ENCODE data around the gene DYNC1I1. TPM values are rescaled to one million over a fixed set of nuclear protein-coding genes. Genes with fewer than 3 reads are reported as not detected.

The DYNC1I1 gene
- total and polyA plus RNA-seq, 2 experiments from 2014 or later: 0.53 to 1.4 TPM

DNA sequence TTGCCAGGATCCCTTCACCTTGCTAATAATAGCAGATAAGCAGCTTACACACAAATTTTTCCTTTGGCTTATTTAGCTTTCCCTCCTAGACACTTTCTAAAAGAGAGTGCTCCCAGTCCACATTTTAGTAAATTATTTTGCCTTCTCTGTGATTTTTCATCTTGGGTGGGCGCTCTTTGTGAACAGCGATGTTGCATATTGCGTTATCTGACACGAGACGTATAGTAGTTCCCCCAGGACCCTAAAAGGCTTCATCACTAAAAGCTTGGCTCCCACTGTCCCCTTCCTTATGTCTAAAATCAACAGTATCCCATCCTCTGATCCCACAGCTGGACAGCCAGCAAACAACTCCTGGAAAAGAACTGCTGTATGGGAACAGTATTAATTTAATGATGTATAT, 232.9 kb downstream of the DYNC1I1 start:
- no peak overlapping the region for H3K27ac ChIP-seq
- H4K20me1 ChIP-seq (ENCODE audit: insufficient read depth): no peaks in the 10 kb centered on the region
- H3F3A ChIP-seq (ENCODE audit: insufficient read depth): no peaks in the 10 kb centered on the region
- TF ChIP-seq EZH2phosphoT487 (IDR thresholded peaks at IDR 0.05; ENCODE audit: insufficient read depth, low read depth) (no peak), EZH2 (IDR thresholded peaks at IDR 0.05; ENCODE audit: insufficient read depth, poor library complexity, severe bottlenecking) (no peak)
- H3K9me2 ChIP-seq (ENCODE audit: insufficient read depth): no peaks in the 10 kb centered on the region
- H3K79me2 ChIP-seq (ENCODE audit: insufficient read depth): no peaks in the 10 kb centered on the region
- no peak overlapping the region for H3K9ac ChIP-seq
- peaks cover 7% of the 10 kb centered on the region; the same call in 1 of the 2 replicates for H3K4me1 ChIP-seq (ENCODE audit: insufficient read depth)
- no peak overlapping the region for H3K4me2 ChIP-seq (ENCODE audit: unreplicated experiment)
- DNase-seq: no peak
- H3K9me3 ChIP-seq (ENCODE audit: low read depth): no peaks in the 10 kb centered on the region
- no peaks in the 10 kb centered on the region for H3K36me3 ChIP-seq (ENCODE audit: low read depth)
- H2AFZ ChIP-seq: no peak overlapping the region
- H3K4me3 ChIP-seq: no peak overlapping the region
- WGBS, 2 experiments (ENCODE audit: low coverage in 1 of 2, low lambda C conversion rate in 2 of 2, missing lambda C conversion rate in 2 of 2): 73 to 82% methylated on average over 5 of the region's 5 CpGs
- in situ Hi-C loops (cut with MboI): no loop called here
- H3K27me3 ChIP-seq (replicated peaks; ENCODE audit: insufficient read depth): 0 out of 2 replicates have a peak, but pooled peaks cover 8% of the 10 kb centered on the region

- H4K20me1 ChIP-seq (ENCODE audit: insufficient read depth): no peaks in the 10 kb centered on the region
- 62 to 64% methylated on average over 2 of the region's 2 CpGs for WGBS, 2 experiments (ENCODE audit: low coverage in 1 of 2, low lambda C conversion rate in 2 of 2, missing lambda C conversion rate in 2 of 2)
- H3K4me3 ChIP-seq: no peak overlapping the region
- H3K27me3 ChIP-seq (replicated peaks; ENCODE audit: insufficient read depth): 0 out of 2 replicates have a peak, but pooled peaks cover 8% of the 10 kb centered on the region
- H3K27ac ChIP-seq: no peak overlapping the region
- no peak overlapping the region for H3K9ac ChIP-seq
- DNase-seq: no peak
- no peak overlapping the region for H3K4me2 ChIP-seq (ENCODE audit: unreplicated experiment)
- no peaks in the 10 kb centered on the region for H3K9me3 ChIP-seq (ENCODE audit: low read depth)
- H3K4me1 ChIP-seq (ENCODE audit: insufficient read depth): peaks cover 7% of the 10 kb centered on the region; the same call in 1 of the 2 replicates
- H3K36me3 ChIP-seq (ENCODE audit: low read depth): no peaks in the 10 kb centered on the region
- H3K9me2 ChIP-seq (ENCODE audit: insufficient read depth): no peaks in the 10 kb centered on the region
- in situ Hi-C loops (cut with MboI): no loop called here
- TF ChIP-seq EZH2 (IDR thresholded peaks at IDR 0.05; ENCODE audit: insufficient read depth, poor library complexity, severe bottlenecking) (no peak), EZH2phosphoT487 (IDR thresholded peaks at IDR 0.05; ENCODE audit: insufficient read depth, low read depth) (no peak)
- H3K79me2 ChIP-seq (ENCODE audit: insufficient read depth): no peaks in the 10 kb centered on the region
- no peaks in the 10 kb centered on the region for H3F3A ChIP-seq (ENCODE audit: insufficient read depth)
- no peak overlapping the region for H2AFZ ChIP-seq
Measured at GRCh38 chr7:96009148-96009547, 236.8 kb downstream of the DYNC1I1 start.

GRCh38 chr7:96013836-96014235, 241.5 kb downstream of the DYNC1I1 start:
- no peaks in the 10 kb centered on the region for H4K20me1 ChIP-seq (ENCODE audit: insufficient read depth)
- in situ Hi-C loops (cut with MboI): no loop called here
- no peak for TF ChIP-seq EZH2 (IDR thresholded peaks at IDR 0.05; ENCODE audit: insufficient read depth, poor library complexity, severe bottlenecking)
- no peak for TF ChIP-seq EZH2phosphoT487 (IDR thresholded peaks at IDR 0.05; ENCODE audit: insufficient read depth, low read depth)
- no peaks in the 10 kb centered on the region for H3K36me3 ChIP-seq (ENCODE audit: low read depth)
- H3K79me2 ChIP-seq (ENCODE audit: insufficient read depth): no peaks in the 10 kb centered on the region
- WGBS, 2 experiments (ENCODE audit: low coverage in 1 of 2, low lambda C conversion rate in 2 of 2, missing lambda C conversion rate in 2 of 2): 69 to 78% methylated on average over 2 of the region's 2 CpGs
- DNase-seq: no peak
- H3K4me2 ChIP-seq (ENCODE audit: unreplicated experiment): no peak overlapping the region
- no peaks in the 10 kb centered on the region for H3K9me2 ChIP-seq (ENCODE audit: insufficient read depth)
- no peaks in the 10 kb centered on the region for H3K27me3 ChIP-seq (replicated peaks; ENCODE audit: insufficient read depth)
- H3K27ac ChIP-seq: no peak overlapping the region
- H3K9ac ChIP-seq: no peak overlapping the region
- H3K4me1 ChIP-seq (ENCODE audit: insufficient read depth): no peaks in the 10 kb centered on the region
- no peak overlapping the region for H3K4me3 ChIP-seq
- no peaks in the 10 kb centered on the region for H3K9me3 ChIP-seq (ENCODE audit: low read depth)
- no peaks in the 10 kb centered on the region for H3F3A ChIP-seq (ENCODE audit: insufficient read depth)
- no peak overlapping the region for H2AFZ ChIP-seq

GRCh38 chr7:96014617-96015016, 242.3 kb downstream of the DYNC1I1 start:
- Histone ChIP-seq H3K9me2 (ENCODE audit: insufficient read depth) (no peaks in the 10 kb centered on the region), H3K36me3 (ENCODE audit: low read depth) (no peaks in the 10 kb centered on the region), H3K27ac (no peak overlapping the region), H3K79me2 (ENCODE audit: insufficient read depth) (no peaks in the 10 kb centered on the region), H2AFZ (no peak overlapping the region), H3K9ac (no peak overlapping the region), H3K27me3 (replicated peaks; ENCODE audit: insufficient read depth) (no peaks in the 10 kb centered on the region), H4K20me1 (ENCODE audit: insufficient read depth) (no peaks in the 10 kb centered on the region), H3F3A (ENCODE audit: insufficient read depth) (no peaks in the 10 kb centered on the region), H3K4me3 (no peak overlapping the region), H3K4me2 (ENCODE audit: unreplicated experiment) (no peak overlapping the region), H3K9me3 (ENCODE audit: low read depth) (no peaks in the 10 kb centered on the region), H3K4me1 (ENCODE audit: insufficient read depth) (no peaks in the 10 kb centered on the region)
- WGBS, 2 experiments (ENCODE audit: low coverage in 1 of 2, low lambda C conversion rate in 2 of 2, missing lambda C conversion rate in 2 of 2): 95 to 96% methylated on average over 1 of the region's 1 CpG
- in situ Hi-C loops (cut with MboI): no loop called here
- TF ChIP-seq EZH2 (IDR thresholded peaks at IDR 0.05; ENCODE audit: insufficient read depth, poor library complexity, severe bottlenecking): no peak
- TF ChIP-seq EZH2phosphoT487 (IDR thresholded peaks at IDR 0.05; ENCODE audit: insufficient read depth, low read depth): no peak
- DNase-seq: no peak
